Lung (tissue), 12 donors: Measurements from ENCODE around the gene RAMP1. TPM values are rescaled to one million over a fixed set of nuclear protein-coding genes. Genes with fewer than 3 reads are reported as not detected.

Experiments
- ATAC-seq: fragments of 200-7000 bp; cut with Tn5 transposase; one replicate; pipeline ENCODE4 v1.9.1; 2020; ENCODE audit warnings: moderate number of reproducible peaks; ENCODE audit not compliant: insufficient read depth, low FRiP score
- DNase-seq, 3 donors: peaks; one replicate each; pipeline ENCODE4 v3.0.0-alpha.2; 2013 to 2017
- H3K27ac ChIP-seq, 2 donors: one replicate each; pipeline ENCODE4 v1.5.1; 2013; ENCODE audit warnings: mild to moderate bottlenecking in 2 of 2, moderate library complexity in 2 of 2, control low read depth in 1 of 2, inconsistent platforms in 1 of 2, low read depth in 1 of 2, low read length in 1 of 2
- H3K27me3 ChIP-seq, 3 donors: one replicate each; pipeline ENCODE4 v1.5.1; 2013; ENCODE audit warnings: low read length in 2 of 3; ENCODE audit not compliant: control insufficient read depth in 3 of 3, insufficient read depth in 3 of 3
- H3K36me3 ChIP-seq, 4 donors: one replicate each; pipeline ENCODE4 v1.5.1; 2013; ENCODE audit warnings: low read length in 4 of 4, mild to moderate bottlenecking in 1 of 4, moderate library complexity in 1 of 4; ENCODE audit not compliant: control insufficient read depth in 4 of 4, insufficient read depth in 4 of 4
- H3K4me1 ChIP-seq, 5 donors: one replicate each; pipeline ENCODE4 v1.5.1; 2013; ENCODE audit warnings: low read length in 5 of 5, mild to moderate bottlenecking in 2 of 5, moderate library complexity in 1 of 5; ENCODE audit not compliant: control insufficient read depth in 5 of 5, insufficient read depth in 5 of 5
- H3K4me3 ChIP-seq: one replicate; pipeline ENCODE4 v1.5.1; 2013; ENCODE audit warnings: mild to moderate bottlenecking, control low read depth, moderate library complexity
- H3K9ac ChIP-seq, 2 donors: one replicate each; pipeline ENCODE4 v1.5.1; 2013; ENCODE audit warnings: low read length in 2 of 2, control low read depth in 1 of 2; ENCODE audit not compliant: insufficient read depth in 1 of 2
- H3K9me3 ChIP-seq, 4 donors: one replicate each; pipeline ENCODE4 v1.5.1; 2013; ENCODE audit warnings: low read length in 3 of 4, mild to moderate bottlenecking in 1 of 4, moderate library complexity in 1 of 4; ENCODE audit not compliant: control insufficient read depth in 4 of 4, insufficient read depth in 3 of 4
- CTCF ChIP-seq: IDR thresholded peaks from 2 replicates; pipeline ENCODE4 v1.5.1; 2012; ENCODE audit warnings: mild to moderate bottlenecking; ENCODE audit errors: control extremely low read depth, extremely low read depth
- WGBS, 2 donors: extraction: QIAGEN DNeasy Blood & Tissue Kit; methylation state at CpG; one replicate each; pipeline ENCODE4 v1.1.7; 2013; 5-methylcytosine and 5-hydroxymethylcytosine counted together
- polyA plus RNA-seq, 2 donors: library from polyadenylated mRNA; stranded (reverse); fragments of 200-250 nt; gene quantifications; one replicate each; pipeline ENCODE4 v1.2.1, GENCODE V29; 2013
- total RNA-seq, 2 donors: library from RNA; depleted of rRNA in 1 of 2; stranded (reverse); fragments of >200 nt in 1 of 2; gene quantifications; one replicate each; pipeline ENCODE4 v1.2.1, GENCODE V29; 2014 to 2021
- donor health status: control.
- donor health status: control.
- donor health status: Bipolar disorder and iron deficiency.
- donor health status: healthy.
- donor health status: DM: yes; HTN: yes; CAD: no.

The RAMP1 gene
- total and polyA plus RNA-seq, 4 donors = 10.5 to 26.1 (median 12.6) TPM

GRCh38 chr2:237879058-237879430, 19.6 kb downstream of the RAMP1 start:
- peaks cover 0 to 11% (median 0%) of the 10 kb centered on the region in 5 donors for H3K4me1 ChIP-seq
- peak overlapping the region in 1 of 2 donors; percentile 79 for H3K27ac ChIP-seq
- ATAC-seq (no peak), DNase-seq (peak in 2 of 3 donors; percentile 9 to 43)
- H3K9ac ChIP-seq = no peak overlapping the region
- no peak overlapping the region for H3K4me3 ChIP-seq
- TF ChIP-seq CTCF = no peak
- WGBS, 2 donors = 93% methylated on average over 5 of the region's 5 CpGs
- no peaks in the 10 kb centered on the region for H3K9me3 ChIP-seq
- H3K36me3 ChIP-seq = peaks cover 0 to 3% (median 0%) of the 10 kb centered on the region in 4 donors
- H3K27me3 ChIP-seq = no peaks in the 10 kb centered on the region

GRCh38 chr2:237879991-237880560, 20.7 kb downstream of the RAMP1 start:
- H3K27me3 ChIP-seq = no peaks in the 10 kb centered on the region
- no peak for TF ChIP-seq CTCF
- H3K4me3 ChIP-seq = no peak overlapping the region
- no peaks in the 10 kb centered on the region for H3K9me3 ChIP-seq
- H3K4me1 ChIP-seq = peaks cover 0 to 9% (median 6%) of the 10 kb centered on the region in 5 donors
- H3K36me3 ChIP-seq = peaks cover 0 to 3% (median 0%) of the 10 kb centered on the region in 4 donors
- ATAC-seq (no peak), DNase-seq (no peak)
- no peak overlapping the region for H3K9ac ChIP-seq
- 94 to 96% methylated on average over 12 of the region's 12 CpGs for WGBS, 2 donors
- no peak overlapping the region for H3K27ac ChIP-seq

GRCh38 chr2:237882510-237883481, 23.4 kb downstream of the RAMP1 start:
- Histone ChIP-seq H3K4me1 (peaks cover 0 to 19% (median 2%) of the 10 kb centered on the region in 5 donors), H3K4me3 (no peak overlapping the region), H3K9ac (no peak overlapping the region), H3K27me3 (no peaks in the 10 kb centered on the region), H3K27ac (peak overlapping the region in 1 of 2 donors; percentile 69), H3K9me3 (no peaks in the 10 kb centered on the region), H3K36me3 (peaks cover 0 to 3% (median 0%) of the 10 kb centered on the region in 4 donors)
- DNase-seq (no peak), ATAC-seq (no peak)
- WGBS, 2 donors = 89 to 95% methylated on average over 20 of the region's 20 CpGs
- TF ChIP-seq CTCF = no peak
